CMK (cell line): ENCODE measurements around the gene AGPAT1.
"Not testable (repeated sequence)": the region's sequence is repeated elsewhere in the genome, so short reads cannot be mapped to it uniquely, and the experiment has no call there.

Source experiments
- DNase-seq: peaks from one replicate; pipeline ENCODE4 v3.0.0-alpha.2; 2010; ENCODE audit warnings: low read depth

AGPAT1 gene, protein sequence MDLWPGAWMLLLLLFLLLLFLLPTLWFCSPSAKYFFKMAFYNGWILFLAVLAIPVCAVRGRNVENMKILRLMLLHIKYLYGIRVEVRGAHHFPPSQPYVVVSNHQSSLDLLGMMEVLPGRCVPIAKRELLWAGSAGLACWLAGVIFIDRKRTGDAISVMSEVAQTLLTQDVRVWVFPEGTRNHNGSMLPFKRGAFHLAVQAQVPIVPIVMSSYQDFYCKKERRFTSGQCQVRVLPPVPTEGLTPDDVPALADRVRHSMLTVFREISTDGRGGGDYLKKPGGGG

DNA sequence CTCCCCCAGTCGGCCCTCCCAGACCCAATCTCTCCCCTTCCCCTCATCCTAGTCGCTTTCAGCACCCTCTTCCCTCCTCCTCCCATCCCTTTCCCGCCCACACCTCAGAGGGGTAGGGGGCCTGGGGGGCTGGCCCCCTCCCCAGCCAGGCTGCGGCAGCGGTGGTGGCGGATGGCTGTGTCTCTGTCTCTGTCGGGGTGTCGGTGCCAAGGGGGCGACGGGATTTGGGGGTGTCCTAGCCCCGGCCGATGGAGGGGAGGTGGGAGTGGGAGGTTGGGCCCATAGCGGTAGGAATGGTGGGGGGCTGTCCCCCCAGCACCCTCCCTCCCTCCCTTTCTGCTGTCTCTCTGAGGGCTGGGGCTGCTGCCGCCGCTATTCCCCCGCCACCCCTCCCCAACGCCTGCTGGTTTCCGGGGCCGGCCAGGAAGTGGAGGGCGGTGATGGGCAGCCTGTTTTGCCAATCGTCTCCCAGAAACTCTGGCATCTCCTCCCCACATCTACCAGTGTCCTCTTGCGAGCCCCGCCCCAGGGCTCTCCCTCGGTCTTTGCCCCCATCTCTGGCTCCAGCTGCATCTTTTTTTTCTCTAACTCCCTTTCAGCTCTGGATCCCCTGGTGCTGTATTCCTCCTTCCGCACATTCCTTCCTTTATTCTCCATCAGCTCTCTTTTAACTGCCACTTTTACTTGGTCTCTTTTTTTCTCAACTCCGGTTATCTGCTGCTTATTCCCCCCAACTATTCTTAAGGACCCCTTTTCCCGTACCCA lies at the start of gene AGPAT1:
Gene AGPAT1 (minus strand): TSS at position 374 of the 765 bp plus-strand sequence. CDS start 4,588 bp downstream, outside the sequence.
- peak; percentile 75 for DNase-seq

DNA sequence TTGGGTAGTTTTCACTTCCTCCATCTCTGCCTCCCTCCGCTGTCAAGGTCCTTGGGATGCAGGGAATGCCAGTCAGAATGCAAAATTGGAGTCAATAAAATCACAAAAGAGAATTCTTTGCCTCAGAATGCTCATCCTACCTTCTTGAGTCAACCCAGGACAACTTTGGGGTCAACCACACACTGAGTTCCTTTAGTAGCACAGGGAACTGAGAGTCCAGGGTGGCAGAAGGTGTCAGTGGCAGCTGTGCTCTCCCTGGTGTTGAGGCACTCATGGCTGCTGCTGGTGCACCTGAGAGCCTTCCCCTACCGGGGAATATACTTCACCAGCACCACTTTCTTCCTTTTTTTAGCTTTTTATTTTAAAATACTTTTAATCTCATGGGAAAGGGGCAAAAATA lies 48.8 kb upstream of the AGPAT1 start:
- DNase-seq, result no peak

DNA sequence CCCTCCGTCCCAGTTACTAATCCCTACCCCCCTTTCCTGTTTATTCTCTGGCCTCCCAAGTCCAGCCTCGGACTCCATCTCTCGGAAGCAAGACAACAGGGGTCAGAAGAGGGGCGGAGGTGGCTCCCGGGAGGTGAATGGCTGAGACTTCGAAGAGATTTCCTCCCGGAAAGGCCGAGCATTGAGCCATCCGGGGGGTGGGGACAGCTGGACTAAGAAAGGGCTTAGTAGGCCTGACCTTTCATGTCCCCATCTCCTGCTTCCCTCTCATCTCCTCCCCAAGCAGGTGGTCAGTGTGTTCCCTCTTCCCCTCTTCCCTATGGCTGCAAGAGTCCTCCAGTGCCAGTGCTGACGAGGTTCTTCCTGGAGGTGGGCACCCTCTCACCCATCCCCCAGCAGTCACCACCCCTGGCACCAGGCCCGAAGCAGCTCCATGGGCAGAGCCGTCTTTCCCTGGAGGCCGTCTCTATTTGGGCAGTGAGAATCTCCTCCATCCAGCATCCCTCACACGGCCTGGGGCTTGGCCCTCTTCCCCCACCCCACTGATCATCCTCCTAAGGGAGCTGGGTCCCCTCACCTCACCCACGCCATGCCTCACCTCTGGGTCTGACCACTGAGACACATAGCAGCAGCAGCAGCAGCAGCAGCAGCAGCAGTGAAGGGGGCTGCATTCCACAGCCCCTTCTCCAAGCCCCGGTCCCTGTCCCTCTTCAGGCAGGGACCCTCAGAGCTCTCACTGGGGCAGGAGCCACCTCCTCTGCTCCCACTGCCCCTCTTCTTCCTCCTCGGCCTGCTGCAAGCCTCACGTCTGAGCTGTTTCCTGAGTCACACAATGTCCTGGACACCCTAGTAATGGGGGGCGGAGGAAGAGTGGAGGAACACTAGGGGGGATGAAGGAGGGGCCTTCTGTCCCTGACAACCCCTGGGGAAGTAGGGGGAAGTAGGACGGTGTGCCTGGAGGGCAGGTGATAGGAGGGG lies 47.7 kb upstream of the AGPAT1 start, which contains the start of gene NOTCH4:
Gene NOTCH4 (minus strand): TSS at position 810 of the 978 bp plus-strand sequence. CDS start 139 bp downstream, at position 671.
- DNase-seq, result no peak

DNA sequence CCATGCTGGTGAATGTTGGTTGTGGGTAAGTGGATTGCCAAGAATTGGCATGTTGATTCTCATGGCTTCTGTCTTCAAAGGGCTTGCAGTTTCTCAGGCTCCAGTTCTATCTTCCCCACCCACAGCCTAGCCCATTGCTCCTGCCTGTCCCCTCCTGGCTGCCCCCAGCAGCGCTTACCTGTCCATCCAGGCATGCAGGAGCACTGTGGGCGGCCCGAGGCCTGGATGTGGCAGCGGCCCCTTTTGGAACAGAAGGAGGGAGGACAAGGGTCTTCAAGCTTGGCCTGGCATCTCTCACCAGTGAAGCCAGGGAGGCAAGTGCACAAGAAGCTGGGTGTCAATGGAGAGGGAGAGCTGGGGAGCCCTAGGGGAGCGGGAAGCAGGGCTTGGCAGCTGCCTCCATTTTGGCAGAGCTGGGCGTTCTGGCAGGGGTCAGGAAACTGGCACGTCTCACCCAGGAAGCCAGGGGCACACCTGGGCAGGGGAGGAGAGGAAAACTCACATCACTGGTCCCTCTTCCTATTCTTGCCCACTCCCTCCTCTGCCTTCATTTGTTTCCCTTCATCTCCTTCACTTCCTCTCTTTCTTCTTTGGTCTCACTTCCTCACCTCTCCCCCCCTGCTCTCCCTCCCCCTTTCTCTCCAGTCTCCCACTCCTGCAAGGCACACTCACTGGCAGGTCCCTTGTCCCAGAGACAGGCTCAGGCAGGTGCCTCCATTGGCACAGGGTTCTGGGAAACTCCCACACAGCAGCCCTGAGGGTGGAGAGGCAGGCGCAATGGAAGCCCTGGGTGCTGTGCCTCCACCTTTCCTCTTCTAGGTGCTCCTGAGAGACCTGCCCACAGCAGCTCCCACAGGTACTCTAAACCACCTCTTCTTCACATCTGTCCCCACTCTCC lies 46.7 kb upstream of the AGPAT1 start:
- no peak for DNase-seq

DNA sequence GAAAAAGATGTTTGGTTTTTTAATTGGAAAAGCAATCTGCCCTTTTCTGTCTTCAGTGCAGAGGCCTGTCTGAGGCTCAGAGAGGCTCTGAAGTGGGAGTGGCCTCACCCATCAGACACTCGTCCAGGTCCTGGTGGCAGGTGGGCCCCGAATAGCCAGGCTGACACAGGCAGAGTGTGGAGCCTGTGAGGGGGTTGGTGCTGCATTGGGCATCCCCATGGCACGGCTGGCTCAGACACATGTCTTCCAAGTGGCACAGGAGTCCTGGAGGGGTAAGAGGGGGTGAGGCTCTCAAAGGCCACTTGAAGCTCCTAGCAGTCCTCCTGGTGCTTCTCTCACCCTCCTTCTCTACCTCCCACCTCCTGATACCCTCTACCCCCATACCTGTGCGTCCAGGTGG lies 44.1 kb upstream of the AGPAT1 start:
- DNase-seq, result no peak

DNA sequence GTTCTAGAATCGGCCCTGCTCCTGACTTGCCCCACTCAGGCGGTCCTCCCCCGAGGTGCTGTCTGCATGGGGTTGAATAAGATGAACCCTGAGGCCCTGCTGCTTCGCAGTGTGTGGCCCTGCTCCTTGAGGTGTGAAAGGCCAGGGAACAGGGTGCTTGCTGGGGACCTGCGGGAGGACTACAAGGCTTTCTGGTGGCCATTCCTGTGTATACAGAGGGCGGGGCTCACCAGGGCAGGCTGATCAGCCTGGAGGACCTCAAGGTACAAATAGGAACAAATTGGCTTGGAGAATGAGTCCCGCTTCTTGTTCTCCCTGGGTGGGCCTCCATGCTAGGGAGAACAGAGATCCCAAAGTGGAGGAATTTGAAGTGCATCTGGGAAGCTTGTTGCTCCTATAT lies 42.3 kb upstream of the AGPAT1 start:
- DNase-seq, result no peak

DNA sequence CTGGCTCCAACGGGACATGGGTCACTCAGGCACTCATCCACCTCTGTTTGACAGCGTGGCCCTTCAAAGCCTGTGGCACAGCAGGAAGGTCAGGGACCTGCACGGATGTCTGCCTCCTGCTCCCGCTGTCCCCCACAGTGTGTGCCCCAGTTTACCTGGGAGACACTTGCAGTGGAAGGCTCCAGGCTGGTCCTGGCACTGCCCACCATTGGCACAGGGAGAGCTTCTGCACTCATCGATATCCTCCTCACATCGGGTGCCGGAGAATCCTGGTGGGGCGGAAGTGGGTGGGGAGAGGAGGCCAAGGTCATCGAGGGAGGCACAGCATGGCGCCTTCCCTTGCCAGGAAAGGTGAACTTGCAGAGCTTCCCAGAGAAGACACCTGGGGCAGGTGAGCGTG lies 41.1 kb upstream of the AGPAT1 start:
- no peak for DNase-seq

DNA sequence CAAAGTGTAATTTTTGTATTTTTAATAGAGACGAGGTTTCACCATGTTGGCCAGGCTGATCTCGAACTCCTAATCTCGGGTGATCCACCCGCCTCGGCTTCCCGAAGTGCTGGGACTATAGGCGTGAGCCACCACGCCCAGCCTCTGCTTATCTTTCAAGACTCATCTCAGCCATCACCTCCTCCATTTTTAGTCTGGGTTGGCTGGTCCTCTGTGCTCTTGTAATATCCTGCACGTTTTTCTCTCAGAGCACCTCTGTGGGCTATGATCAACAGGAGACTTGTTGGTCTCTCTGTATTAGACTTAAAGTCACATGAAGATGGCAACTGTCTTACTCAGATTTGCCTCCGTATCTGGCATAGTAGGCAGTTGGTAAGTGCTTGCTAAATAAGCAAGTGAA lies 40.4 kb upstream of the AGPAT1 start:
- no peak for DNase-seq

DNA sequence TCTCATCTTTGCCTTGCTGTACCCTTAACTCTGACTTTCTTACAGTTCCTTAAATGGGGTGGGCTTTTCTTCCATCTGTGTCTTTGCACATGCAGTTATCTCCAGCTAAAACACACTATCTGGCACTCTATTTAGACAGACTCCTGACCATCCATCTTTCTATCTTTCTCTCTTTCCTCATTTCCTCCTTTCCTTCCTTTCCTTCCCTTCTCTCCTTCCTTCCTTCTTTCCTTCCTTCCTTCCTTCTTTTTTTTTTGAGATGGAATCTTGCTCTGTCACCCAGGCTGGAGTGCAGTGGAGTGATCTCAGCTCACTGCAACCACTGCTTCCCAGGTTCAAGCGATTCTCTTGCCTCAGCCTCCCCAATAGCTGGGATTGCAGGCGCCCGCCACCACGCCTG lies 39.7 kb upstream of the AGPAT1 start:
- DNase-seq, result no peak

DNA sequence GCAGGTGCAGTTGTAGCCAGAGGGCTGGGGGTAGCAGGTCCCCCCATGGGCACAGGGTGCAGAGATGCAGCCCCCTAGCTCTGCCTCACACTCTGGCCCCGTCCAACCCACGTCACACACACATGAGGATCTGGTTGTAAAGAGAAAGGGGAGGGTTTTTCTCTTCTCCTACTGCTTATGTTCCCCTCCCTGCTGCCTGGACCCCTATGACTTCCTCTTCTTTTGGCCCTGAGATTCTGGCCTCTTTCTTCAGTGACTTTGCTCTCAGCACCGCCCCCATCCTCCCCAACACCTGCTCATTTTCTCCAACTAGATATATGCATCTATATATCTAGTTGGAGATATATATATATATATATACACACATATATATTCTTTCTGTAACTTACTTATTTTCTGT lies 38.2 kb upstream of the AGPAT1 start:
- DNase-seq, result no peak

DNA sequence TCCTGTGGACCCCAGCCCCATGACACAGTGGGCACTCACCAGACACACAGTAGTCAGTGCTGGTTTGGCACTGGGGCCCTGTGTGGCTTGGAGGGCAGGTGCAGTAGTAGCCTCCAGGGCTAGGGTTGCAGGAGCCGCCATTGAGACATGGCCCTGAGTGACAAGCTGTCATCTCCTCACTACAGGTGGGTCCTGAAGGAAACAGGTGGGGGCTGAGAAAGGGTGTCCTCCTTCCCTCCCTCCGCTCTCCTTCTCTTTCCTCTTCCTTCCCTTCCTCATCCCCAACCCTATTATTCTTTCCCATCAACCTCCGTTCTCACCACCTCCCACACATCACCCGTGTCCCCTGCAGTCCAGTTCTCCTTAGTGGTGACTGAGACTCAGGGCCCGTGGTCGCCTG lies 37.8 kb upstream of the AGPAT1 start:
- DNase-seq, result no peak

DNA sequence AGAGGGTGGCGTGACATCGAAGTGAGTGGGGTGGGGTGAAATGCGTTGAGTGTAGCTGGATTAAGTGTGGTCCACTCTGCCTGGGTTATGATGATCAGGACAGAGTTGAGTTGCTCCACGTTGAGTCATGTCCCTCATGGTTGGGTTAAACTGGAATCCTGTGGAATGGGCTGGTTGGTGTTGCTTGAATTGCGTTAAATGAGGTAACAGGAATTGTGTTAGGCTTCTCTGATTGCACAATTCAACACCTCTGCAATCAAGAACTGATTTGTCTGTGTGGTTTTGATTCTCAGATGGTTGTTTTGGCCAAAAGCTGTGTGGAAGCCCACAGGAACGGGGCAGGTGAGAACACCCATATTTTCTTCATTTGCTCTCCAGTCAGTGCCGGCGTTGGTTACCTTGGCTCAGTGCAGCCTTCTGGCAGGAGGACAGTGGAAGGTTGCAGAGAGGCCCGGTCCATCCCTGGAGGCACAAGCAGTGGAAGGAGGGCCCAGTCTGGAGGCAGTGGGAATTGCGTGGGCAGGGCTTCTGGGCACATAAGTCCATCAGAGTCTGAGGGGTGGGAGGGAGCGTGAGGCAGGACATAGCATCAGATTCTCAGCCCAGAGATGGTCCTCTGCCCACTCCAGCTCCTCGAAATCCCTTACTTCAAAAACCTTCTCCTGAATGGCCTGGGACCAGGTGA lies 36.3 kb upstream of the AGPAT1 start:
- DNase-seq, result no peak

DNA sequence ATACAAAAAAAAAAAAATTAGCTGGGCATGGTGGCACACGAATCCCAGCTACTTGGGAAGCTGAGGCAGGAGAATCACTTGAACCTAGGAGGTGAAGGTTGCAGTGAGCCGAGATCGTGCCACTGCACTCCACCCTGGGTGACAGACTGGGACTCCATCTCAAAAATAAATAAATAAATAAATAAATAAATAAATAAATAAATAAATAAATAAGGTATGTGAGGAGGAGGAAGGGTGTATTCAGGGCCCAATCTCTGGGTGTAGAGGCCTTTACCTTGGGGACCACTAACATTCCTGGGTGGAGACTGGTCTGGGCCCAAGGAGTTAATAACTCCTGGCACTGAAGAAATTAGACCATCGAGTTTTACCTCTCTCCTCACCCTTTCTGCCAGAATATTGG lies 35.5 kb upstream of the AGPAT1 start:
- DNase-seq, result not testable (repeated sequence)

DNA sequence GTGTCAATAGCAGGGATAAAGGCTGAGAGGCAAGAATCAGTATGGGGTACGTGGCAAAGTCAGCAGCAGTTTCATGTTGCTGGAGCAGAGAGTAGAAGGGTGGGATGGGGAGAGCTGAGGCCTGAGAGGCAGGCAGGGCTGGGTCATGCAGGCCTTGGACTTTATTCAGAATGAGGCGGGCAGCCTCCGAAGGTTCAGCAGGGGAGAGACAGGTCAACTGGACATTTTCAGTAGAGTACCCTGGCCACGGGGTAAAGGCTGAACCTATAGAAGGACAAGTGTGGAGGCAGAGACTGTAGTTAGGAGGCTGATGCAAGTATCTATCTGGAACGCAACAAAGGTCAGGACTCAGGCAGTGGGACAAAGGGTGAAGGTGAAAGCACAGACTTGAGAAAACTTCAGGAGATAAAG lies 34.3 kb upstream of the AGPAT1 start:
- no peak for DNase-seq

DNA sequence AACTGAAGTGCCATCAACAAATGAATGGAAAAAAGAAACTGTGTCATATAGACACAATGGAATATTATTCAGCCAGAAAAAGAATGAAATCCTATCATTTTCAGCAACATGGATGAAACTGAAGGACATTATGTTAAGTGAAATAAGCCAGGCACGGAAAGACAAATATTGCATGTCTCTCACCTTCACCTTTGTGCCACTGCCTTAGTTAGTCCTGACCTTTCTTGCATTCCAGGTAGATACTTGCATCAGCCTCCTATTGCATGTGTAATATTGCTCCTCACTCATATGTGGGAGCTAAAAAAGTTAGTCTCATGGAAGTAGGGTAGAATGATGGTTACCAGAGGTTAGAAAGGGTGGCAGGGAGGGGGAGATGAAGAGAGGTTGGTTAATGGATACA lies 33.1 kb upstream of the AGPAT1 start:
- no peak for DNase-seq

DNA sequence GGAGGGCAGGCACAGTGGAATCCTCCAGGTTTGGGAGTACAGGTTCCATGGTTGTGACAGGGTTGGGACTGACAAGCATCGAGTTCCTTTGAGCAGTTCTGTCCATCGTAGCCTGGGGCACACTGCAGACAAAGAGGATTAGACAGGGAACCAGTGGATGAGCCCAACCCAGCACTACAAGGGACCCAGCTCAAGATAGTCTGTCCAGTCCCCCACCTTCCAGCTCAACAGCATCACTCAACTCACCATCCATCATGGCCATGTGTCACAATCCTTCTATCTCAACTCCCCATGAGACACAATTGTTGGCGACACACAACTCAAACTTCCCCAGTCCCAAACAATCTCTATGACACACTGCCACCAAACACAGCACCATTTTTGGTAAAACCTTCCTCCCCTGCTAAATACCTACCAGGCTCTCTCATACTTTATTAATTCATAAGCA lies 28.4 kb upstream of the AGPAT1 start:
- no peak for DNase-seq

DNA sequence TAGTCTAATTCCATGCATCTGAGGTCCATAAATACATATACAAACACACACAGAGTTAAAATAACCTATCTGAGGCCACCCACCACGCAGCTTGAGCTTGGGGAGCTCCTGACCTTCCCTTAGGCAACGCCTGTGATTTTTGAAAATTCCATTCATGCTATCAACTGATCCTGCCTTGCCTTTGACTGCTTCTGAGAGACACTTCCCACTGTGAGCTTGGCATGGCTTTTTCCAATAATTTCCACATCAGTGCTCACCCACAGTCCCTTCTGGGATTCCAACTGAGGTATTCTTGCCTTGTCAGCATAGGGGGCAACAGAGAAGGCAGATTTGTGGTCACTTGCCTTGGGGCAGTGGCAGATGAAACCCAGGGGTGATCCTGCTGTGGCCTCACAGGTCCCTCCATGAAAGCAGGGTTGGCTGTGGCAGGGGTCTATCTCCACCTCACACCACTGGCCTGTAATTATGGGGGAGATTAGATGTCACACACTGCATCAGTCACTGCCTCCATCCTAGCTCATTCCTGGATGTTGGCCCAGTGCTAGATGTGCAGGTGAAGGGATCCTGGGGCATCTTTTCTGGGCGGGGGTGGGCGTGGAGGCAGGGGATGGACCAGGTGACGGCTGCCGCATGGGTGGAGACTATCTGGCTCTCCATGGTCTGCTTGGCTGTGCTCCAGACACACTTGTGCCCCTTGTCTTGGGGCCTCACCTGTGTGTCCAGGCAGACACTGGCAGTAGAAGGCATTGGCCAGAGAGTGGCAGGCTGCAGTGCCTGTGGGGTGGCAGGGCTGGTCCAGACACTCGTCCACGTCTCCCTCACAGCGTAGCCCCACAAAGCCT lies 27.8 kb upstream of the AGPAT1 start:
- no peak for DNase-seq

DNA sequence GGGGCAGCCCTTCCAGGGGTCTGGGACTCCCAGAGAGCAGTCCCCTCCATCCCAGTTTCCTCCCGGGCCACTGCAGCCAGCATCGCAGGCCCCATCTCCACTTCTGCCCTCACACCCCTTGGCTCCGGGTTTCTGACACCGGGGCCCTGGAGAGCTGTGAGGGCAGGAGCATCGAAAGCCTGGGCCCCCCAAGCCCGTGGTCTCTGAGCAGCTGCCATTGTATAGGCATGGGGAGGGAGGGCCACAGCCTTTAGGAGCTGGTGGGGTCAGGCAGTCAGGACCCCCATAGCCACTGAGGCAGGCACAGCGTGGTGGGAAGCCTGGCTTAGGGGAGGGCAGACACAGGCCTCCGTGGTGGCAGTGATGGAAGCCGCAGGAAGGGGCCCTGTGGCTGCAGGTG lies 26.3 kb upstream of the AGPAT1 start:
- DNase-seq, result no peak

DNA sequence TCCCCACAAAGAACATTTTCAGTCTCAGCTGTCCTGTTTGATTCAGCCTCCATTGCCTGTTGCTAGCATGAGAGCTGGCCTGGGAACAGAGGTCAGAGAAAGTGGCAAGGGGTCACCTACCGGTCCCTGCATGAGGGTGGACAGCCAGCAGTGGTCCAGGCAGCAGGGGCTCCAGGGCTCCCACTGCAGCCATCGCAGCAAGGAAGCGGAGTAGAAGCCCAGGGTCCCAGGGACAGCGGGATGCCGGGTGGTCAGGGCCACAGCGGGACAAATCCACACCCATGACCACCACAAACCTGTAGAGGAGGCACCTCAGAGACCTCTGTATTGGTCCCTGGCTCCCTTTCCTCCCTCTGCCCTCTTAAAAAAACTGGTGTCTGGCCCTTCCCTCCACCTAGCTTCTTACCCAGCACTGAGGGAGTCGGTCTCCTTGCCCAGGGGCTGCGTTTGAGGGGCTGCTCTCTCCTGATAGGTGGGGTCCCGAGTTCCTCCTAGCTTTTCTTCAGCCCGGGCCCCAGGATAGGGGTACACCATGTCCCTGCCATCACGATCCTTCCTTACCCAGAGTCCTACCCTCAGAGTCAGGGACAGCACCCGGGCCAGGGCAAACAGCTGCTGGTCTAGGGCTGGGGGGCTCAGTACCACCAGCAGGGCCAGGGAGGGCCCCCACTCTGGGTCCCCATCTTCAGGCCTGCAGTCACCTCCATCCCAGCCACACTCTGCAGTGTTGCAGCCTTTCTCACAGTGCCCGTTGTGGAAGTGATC lies 25.0 kb upstream of the AGPAT1 start:
- DNase-seq, result no peak
